HG03354 (cell line): ENCODE data around the gene ECPAS.
"Not testable (repeated sequence)": the region's sequence is repeated elsewhere in the genome, so short reads cannot be mapped to it uniquely, and the experiment has no call there.

Experiments used
- ATAC-seq: cut with Tn5 transposase; IDR thresholded peaks from one replicate; pipeline ENCODE4 v1.9.1; 2021; ENCODE audit warnings: mild to moderate bottlenecking; ENCODE audit not compliant: unreplicated experiment, poor library complexity, severe bottlenecking

ECPAS gene

GRCh38 chr9:111366978-111367377, 117.2 kb downstream of the ECPAS start:
- ATAC-seq: no peak

- no peak for ATAC-seq
Measured at GRCh38 chr9:111362526-111362925, 121.7 kb downstream of the ECPAS start.

- ATAC-seq: no peak
Measured at GRCh38 chr9:111360881-111361280, 123.3 kb downstream of the ECPAS start.

- ATAC-seq: peak; percentile 43
Measured at GRCh38 chr9:111356481-111357244, 127.5 kb downstream of the ECPAS start.

DNA sequence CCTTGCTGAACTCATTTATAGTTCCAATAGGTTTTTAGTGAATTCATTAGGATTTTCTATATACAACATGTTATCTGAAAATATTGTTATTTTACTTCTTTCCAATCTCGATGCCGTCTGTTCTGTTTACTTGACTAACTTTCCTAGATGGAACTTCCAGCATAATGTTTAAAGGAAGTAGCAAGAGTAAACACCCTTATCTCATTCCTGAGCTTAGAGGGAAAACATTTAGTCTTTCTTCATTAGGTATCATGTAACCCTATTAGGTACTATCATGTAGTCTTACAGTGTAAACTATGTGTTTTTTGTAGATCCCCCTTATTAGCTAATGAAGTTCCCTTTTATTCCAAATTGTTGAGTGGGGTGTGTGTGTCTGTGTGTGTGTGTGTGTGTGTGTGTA, 131.6 kb downstream of the ECPAS start:
- no peak for ATAC-seq

GRCh38 chr9:111350556-111350955, 133.6 kb downstream of the ECPAS start:
- no peak for ATAC-seq

GRCh38 chr9:111349766-111350165, 134.4 kb downstream of the ECPAS start:
- no peak for ATAC-seq

DNA sequence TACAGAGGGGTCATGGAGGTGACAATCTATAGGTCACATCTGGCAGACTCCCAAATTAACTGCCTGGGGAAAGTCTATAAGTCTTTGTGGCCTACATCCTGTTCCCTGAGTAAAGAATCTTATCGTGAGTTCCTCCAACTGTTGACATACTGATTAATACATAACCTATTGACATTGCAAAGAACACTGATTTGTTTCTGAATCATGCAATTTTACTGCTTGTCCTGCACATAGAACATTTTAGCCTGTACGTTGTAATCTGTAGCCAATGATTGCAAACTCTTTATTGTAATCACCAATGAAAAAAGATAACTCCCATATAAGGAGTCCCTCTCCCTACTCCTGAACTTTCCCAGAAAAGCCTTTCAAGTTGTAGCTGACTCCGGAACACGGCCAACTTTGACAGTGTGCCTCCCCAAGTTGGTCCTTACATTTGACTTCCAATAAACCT, 135.3 kb downstream of the ECPAS start:
- ATAC-seq: no peak

DNA sequence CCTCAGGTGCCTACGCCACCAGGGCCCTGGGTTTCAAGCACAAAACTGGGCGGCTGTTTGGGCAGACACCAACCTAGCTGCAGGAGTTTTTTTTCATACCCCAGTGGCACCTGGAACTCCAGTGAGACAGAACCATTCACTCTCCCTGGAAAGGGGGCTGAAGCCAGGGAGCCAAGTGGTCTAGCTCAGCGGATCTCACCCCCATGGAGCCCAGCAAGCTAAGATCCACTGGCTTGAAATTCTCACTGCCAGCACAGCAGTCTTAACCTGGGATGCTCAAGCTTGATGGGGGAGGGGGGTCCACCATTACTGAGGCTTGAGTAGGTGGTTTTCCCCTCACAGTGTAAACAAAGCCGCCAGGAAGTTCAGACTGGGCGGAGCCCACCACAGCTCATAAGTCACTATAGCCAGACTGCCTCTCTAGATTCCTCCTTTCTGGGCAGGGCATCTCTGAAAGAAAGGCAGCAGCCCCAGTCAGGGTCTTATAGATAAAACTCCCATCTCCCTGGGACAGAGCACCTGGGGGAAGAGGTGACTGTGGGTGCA, 149.8 kb downstream of the ECPAS start:
- not testable (repeated sequence) for ATAC-seq

GRCh38 chr9:111330124-111330523, 154.1 kb downstream of the ECPAS start, which contains the start of gene OR2K2:
Gene OR2K2 (minus strand): TSS chr9:111330224. CDS start chr9:111328433, 1,791 bp downstream.
- no peak for ATAC-seq

DNA sequence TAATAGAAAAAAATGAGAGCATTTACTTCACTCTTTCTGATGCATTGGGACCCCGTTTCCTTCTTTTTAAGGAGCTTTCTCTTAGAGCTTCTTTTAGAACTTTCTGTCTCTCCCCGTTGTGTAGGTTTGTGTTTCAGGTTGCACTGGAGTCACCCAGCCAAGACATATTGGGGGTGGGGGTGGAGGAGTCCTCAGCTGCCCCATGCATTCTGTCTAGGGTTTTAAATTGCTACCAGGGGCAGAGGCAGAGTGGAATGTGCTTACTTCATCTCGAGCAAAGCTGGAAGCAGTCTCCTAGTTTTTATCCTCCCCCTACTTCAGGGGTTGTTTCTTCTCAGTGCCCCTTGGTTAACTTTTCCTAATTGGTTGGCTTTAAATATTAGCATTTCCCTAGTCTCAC, 163.6 kb downstream of the ECPAS start:
- no peak for ATAC-seq

GRCh38 chr9:111316796-111317195, 167.4 kb downstream of the ECPAS start:
- ATAC-seq: no peak
